ENCODE results near the gene STARD4. TPM values are rescaled to one million over a fixed set of nuclear protein-coding genes. Genes with fewer than 3 reads are reported as not detected.
A peak's percentile ranks its signal among the peaks of the same experiment; 100 is the strongest.

STARD4 gene
- polyA plus RNA-seq, 1 of the 3 experiments (the other 2 are of a cell fraction): 10.0 TPM

DNA sequence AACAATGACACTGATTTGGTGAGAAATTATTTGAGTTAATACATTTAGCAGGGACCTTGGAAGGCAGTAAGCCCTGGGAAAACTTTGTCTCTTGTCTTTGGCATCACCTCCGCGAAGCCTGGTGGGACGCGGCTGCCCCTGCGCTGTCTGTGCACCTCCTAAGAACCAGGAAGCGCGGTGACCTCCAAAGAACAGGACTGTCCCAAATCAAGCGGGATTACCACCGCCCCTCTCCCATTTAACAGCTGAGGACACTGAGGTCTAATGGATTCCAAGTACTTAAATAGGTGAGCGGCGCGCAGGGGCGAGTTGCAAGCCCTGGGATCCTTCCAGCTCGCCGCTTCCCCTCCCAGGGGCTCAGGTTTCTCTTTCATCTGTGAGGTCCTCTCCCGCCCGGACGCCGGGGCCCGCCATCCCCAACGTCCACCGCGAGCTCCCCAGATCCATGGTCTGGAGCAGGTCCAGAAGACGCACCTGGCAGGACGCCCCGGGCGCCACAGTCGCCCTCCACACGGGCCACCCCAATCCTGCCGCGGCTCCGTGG lies 432 bp downstream of the STARD4 start:
- no peak for DNase-seq
- peak overlapping the region; percentile 92 to 98 for H3K4me3 ChIP-seq (ENCODE audit: low read depth in 2 of 2, low read length in 1 of 2)
- CTCF ChIA-PET: interaction anchor here (0.6 to 4.0 kb wide), 8 partner anchors 20 to 354 kb away, joined by 3 to 20 read pairs (median 6); no protein-coding TSS in a partner anchor
- peaks cover 3 to 5% of the 10 kb centered on the region in 2 experiments; a peak in 3 of 4 replicates for H3K4me1 ChIP-seq (ENCODE audit: control insufficient read depth in 1 of 2, insufficient read depth in 2 of 2, low read depth in 1 of 2, low read length in 1 of 2)
- H3K79me2 ChIP-seq (ENCODE audit: insufficient read depth): peaks cover 37% of the 10 kb centered on the region
- no peaks in the 10 kb centered on the region for H3K27me3 ChIP-seq (ENCODE audit: insufficient read depth)
- H3K9ac ChIP-seq: peak overlapping the region; percentile 74
- H3F3A ChIP-seq (replicated peaks; ENCODE audit: insufficient read depth): peaks cover 13% of the 10 kb centered on the region
- POLR2A ChIA-PET: interaction anchor here (0.6 to 1.4 kb wide), 6 partner anchors 12 to 126 kb away, joined by 3 to 5 read pairs (median 4); no protein-coding TSS in a partner anchor
- 0 out of 2 replicates have a peak, but pooled peaks have one; percentile 6 for TF ChIP-seq TEAD4 (IDR thresholded peaks at IDR 0.05; ENCODE audit: borderline replicate concordance, insufficient read depth)
- TF ChIP-seq TAF1 (IDR thresholded peaks at IDR 0.05; ENCODE audit: borderline replicate concordance, low read depth, low read length): no peak
- TF ChIP-seq RAD21 (IDR thresholded peaks at IDR 0.05; ENCODE audit: low read length): no peak; the same call in 1 of the 2 replicates
- peak; percentile 42 for TF ChIP-seq ELF1 (IDR thresholded peaks at IDR 0.05)
- WGBS (ENCODE audit: low lambda C conversion rate): 10% methylated on average over 11 of the region's 32 CpGs
- no peaks in the 10 kb centered on the region; the same call in 1 of the 2 replicates for H4K20me1 ChIP-seq (ENCODE audit: insufficient read depth)
- H3K4me2 ChIP-seq: peak overlapping the region; percentile 83
- H2AFZ ChIP-seq (ENCODE audit: low read depth): peak overlapping the region; percentile 89
- H3K36me3 ChIP-seq (replicated peaks in 1 of 2; ENCODE audit: control insufficient read depth in 1 of 2, insufficient read depth in 2 of 2, low read length in 1 of 2): no peaks in the 10 kb centered on the region
- H3K9me3 ChIP-seq: no peaks in the 10 kb centered on the region
- H3K9me2 ChIP-seq: no peaks in the 10 kb centered on the region
- peak overlapping the region; percentile 81 to 90; a peak in 3 of 4 replicates for H3K27ac ChIP-seq (ENCODE audit: low read depth in 2 of 2, low read length in 1 of 2)

- no peaks in the 10 kb centered on the region for H3K9me2 ChIP-seq
- H3K27me3 ChIP-seq (ENCODE audit: insufficient read depth): no peaks in the 10 kb centered on the region
- peaks cover 16% of the 10 kb centered on the region for H3F3A ChIP-seq (replicated peaks; ENCODE audit: insufficient read depth)
- no peak for DNase-seq
- H3K4me1 ChIP-seq (ENCODE audit: control insufficient read depth in 1 of 2, insufficient read depth in 2 of 2, low read depth in 1 of 2, low read length in 1 of 2): peaks cover 3 to 5% of the 10 kb centered on the region in 2 experiments; a peak in 3 of 4 replicates
- no peaks in the 10 kb centered on the region for H3K36me3 ChIP-seq (replicated peaks in 1 of 2; ENCODE audit: control insufficient read depth in 1 of 2, insufficient read depth in 2 of 2, low read length in 1 of 2)
- H3K4me3 ChIP-seq (ENCODE audit: low read depth in 2 of 2, low read length in 1 of 2): peak overlapping the region; percentile 92 to 98
- no peaks in the 10 kb centered on the region; the same call in 1 of the 2 replicates for H4K20me1 ChIP-seq (ENCODE audit: insufficient read depth)
- peak overlapping the region; percentile 89 for H2AFZ ChIP-seq (ENCODE audit: low read depth)
- peak overlapping the region; percentile 81 to 90; a peak in 3 of 4 replicates for H3K27ac ChIP-seq (ENCODE audit: low read depth in 2 of 2, low read length in 1 of 2)
- H3K79me2 ChIP-seq (ENCODE audit: insufficient read depth): peaks cover 37% of the 10 kb centered on the region
- H3K9me3 ChIP-seq: no peaks in the 10 kb centered on the region
- ChIA-PET POLR2A (interaction anchor here (0.6 to 1.1 kb wide), 5 partner anchors 13 to 125 kb away, joined by 3 to 5 read pairs (median 3); no protein-coding TSS in a partner anchor), CTCF (interaction anchor here (0.6 to 2.0 kb wide), 8 partner anchors 12 to 354 kb away, joined by 3 to 8 read pairs (median 4); no protein-coding TSS in a partner anchor)
- peak overlapping the region; percentile 74 for H3K9ac ChIP-seq
- 10% methylated on average over 2 of the region's 2 CpGs for WGBS (ENCODE audit: low lambda C conversion rate)
- H3K4me2 ChIP-seq: peak overlapping the region; percentile 83
- TF ChIP-seq TAF1 (IDR thresholded peaks at IDR 0.05; ENCODE audit: borderline replicate concordance, low read depth, low read length): no peak
- no peak for TF ChIP-seq ELF1 (IDR thresholded peaks at IDR 0.05)
- no peak for TF ChIP-seq SMC3 (IDR thresholded peaks at IDR 0.05; ENCODE audit: low read depth, low read length)
- no peak for TF ChIP-seq YY1 (IDR thresholded peaks at IDR 0.05; ENCODE audit: low read depth)
- TF ChIP-seq FOSL2 (IDR thresholded peaks at IDR 0.05; ENCODE audit: borderline replicate concordance, low read depth): no peak
- TF ChIP-seq, protein P1, sequence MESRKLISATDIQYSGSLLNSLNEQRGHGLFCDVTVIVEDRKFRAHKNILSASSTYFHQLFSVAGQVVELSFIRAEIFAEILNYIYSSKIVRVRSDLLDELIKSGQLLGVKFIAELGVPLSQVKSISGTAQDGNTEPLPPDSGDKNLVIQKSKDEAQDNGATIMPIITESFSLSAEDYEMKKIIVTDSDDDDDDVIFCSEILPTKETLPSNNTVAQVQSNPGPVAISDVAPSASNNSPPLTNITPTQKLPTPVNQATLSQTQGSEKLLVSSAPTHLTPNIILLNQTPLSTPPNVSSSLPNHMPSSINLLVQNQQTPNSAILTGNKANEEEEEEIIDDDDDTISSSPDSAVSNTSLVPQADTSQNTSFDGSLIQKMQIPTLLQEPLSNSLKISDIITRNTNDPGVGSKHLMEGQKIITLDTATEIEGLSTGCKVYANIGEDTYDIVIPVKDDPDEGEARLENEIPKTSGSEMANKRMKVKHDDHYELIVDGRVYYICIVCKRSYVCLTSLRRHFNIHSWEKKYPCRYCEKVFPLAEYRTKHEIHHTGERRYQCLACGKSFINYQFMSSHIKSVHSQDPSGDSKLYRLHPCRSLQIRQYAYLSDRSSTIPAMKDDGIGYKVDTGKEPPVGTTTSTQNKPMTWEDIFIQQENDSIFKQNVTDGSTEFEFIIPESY (IDR thresholded peaks at IDR 0.05; ENCODE audit: borderline replicate concordance, low read depth): no peak
- no peak for TF ChIP-seq REST (IDR thresholded peaks at IDR 0.05; ENCODE audit: low read depth, low read length)
- no peak for TF ChIP-seq RAD21 (IDR thresholded peaks at IDR 0.05; ENCODE audit: low read length)
- no peak for TF ChIP-seq FOXJ3 (CRISPR knock-in tag; IDR thresholded peaks at IDR 0.05)
- TF ChIP-seq MAX (IDR thresholded peaks at IDR 0.05; ENCODE audit: low read depth): no peak
- no peak for TF ChIP-seq EZH2phosphoT487 (IDR thresholded peaks at IDR 0.05; ENCODE audit: borderline replicate concordance, low read depth)
- TF ChIP-seq EP300 (IDR thresholded peaks at IDR 0.05; ENCODE audit: borderline replicate concordance in 1 of 2, low read depth in 1 of 2, low read length in 1 of 2): no peak
- no peak for TF ChIP-seq RCOR1 (IDR thresholded peaks at IDR 0.05; ENCODE audit: low read length)
- TF ChIP-seq IRF3 (IDR thresholded peaks at IDR 0.05; ENCODE audit: low read depth, low read length): no peak
Observed at GRCh38 chr5:111511174-111511830, 1.0 kb downstream of the STARD4 start.

Measured in SK-N-SH (cell line).